ENCODE data around the gene FCHSD2.

DNA sequence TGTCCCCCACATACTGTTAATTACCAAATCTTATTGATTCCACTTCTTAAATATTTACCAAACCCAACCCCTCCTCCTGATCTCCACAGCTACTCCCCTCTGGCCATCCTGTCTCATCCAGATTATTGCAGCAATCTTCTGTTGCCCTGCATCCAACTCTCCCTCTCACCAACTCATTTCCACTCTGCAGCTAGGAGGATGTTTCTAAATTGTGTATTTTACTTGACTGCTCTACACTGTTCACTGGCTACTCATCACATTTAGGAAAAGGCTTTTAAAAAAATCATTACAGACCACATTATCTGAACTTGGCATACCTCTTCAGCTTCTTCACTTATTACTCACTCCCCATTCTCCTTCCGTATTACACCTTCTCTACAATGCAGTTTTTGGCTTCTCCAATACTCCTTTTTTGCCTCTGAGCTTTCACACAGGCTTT, 210.0 kb downstream of the FCHSD2 start:
- TF ChIP-seq, protein P1, sequence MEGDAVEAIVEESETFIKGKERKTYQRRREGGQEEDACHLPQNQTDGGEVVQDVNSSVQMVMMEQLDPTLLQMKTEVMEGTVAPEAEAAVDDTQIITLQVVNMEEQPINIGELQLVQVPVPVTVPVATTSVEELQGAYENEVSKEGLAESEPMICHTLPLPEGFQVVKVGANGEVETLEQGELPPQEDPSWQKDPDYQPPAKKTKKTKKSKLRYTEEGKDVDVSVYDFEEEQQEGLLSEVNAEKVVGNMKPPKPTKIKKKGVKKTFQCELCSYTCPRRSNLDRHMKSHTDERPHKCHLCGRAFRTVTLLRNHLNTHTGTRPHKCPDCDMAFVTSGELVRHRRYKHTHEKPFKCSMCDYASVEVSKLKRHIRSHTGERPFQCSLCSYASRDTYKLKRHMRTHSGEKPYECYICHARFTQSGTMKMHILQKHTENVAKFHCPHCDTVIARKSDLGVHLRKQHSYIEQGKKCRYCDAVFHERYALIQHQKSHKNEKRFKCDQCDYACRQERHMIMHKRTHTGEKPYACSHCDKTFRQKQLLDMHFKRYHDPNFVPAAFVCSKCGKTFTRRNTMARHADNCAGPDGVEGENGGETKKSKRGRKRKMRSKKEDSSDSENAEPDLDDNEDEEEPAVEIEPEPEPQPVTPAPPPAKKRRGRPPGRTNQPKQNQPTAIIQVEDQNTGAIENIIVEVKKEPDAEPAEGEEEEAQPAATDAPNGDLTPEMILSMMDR (IDR thresholded peaks at IDR 0.05) = no peak
- no peak for TF ChIP-seq ESRRA (IDR thresholded peaks at IDR 0.05; ENCODE audit: borderline replicate concordance, low read length)
- no peak for TF ChIP-seq ZNF302 (CRISPR knock-in tag; IDR thresholded peaks at IDR 0.05)
- TF ChIP-seq MAFK (IDR thresholded peaks at IDR 0.05; ENCODE audit: partially characterized antibody) = no peak
- TF ChIP-seq, protein P2, sequence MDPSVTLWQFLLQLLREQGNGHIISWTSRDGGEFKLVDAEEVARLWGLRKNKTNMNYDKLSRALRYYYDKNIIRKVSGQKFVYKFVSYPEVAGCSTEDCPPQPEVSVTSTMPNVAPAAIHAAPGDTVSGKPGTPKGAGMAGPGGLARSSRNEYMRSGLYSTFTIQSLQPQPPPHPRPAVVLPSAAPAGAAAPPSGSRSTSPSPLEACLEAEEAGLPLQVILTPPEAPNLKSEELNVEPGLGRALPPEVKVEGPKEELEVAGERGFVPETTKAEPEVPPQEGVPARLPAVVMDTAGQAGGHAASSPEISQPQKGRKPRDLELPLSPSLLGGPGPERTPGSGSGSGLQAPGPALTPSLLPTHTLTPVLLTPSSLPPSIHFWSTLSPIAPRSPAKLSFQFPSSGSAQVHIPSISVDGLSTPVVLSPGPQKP (IDR thresholded peaks at IDR 0.05; ENCODE audit: low read depth, low read length) = no peak
